Panc1 (cell line): Measurements from ENCODE around the gene CCT5. TPM values are rescaled to one million over a fixed set of nuclear protein-coding genes. Genes with fewer than 3 reads are reported as not detected.

ENCODE experiments used
- ATAC-seq: fragments of 200-7000 bp; cut with Tn5 transposase; 2 replicates; pipeline ENCODE4 v1.9.1; 2020; ENCODE audit warnings: mild to moderate bottlenecking, moderate library complexity
- BruUV-seq: library from RNA; stranded (reverse); fragments of 400-500 nt; replicated peaks from 2 replicates; lab custom pipeline; 2021; lab: Mats Ljungman, UMichigan
- CTCF ChIA-PET: fragments of 300-600 bp; sonication (Branson Sonifier 250); formaldehyde crosslinking; loops from one replicate; lab custom pipeline; 2022; ENCODE audit warnings: antibody characterized with exemption; lab: Charles Lee
- POLR2A ChIA-PET: fragments of 300-600 bp; sonication (Branson Sonifier 250); formaldehyde crosslinking; loops from one replicate; lab custom pipeline; 2022; ENCODE audit warnings: antibody characterized with exemption; lab: Charles Lee
- DNase-seq: peaks from one replicate; pipeline ENCODE4 v3.0.0-alpha.2; 2010; ENCODE audit warnings: low read depth, low spot score
- H3K27ac ChIP-seq: 2 replicates; pipeline ENCODE4 v1.5.1; 2011; ENCODE audit warnings: mild to moderate bottlenecking, low read length, inconsistent platforms
- H3K27me3 ChIP-seq: fragments of 200-500 bp; sonication (Bioruptor generic); 2 replicates; pipeline ENCODE4 v1.6.0; 2014; ENCODE audit warnings: low read length, inconsistent platforms; ENCODE audit not compliant: control insufficient read depth, insufficient read depth
- H3K36me3 ChIP-seq: fragments of 200-500 bp; sonication (Bioruptor generic); 2 replicates; pipeline ENCODE4 v1.5.1; 2014; ENCODE audit warnings: inconsistent platforms, mild to moderate bottlenecking, low read length, moderate library complexity; ENCODE audit not compliant: control insufficient read depth, insufficient read depth
- H3K4me1 ChIP-seq: 2 replicates; pipeline ENCODE4 v1.5.1; 2011; ENCODE audit warnings: inconsistent platforms, mild to moderate bottlenecking, low read length, moderate library complexity; ENCODE audit not compliant: control insufficient read depth, insufficient read depth
- H3K4me3 ChIP-seq, 2 experiments: 2 replicates each; pipeline ENCODE4 v1.5.1; 2011 to 2012; ENCODE audit warnings: low read depth in 2 of 2, low read length in 2 of 2, mild to moderate bottlenecking in 2 of 2, inconsistent platforms in 1 of 2, moderate library complexity in 1 of 2
- H3K9me3 ChIP-seq: fragments of 200-500 bp; sonication (Bioruptor generic); 2 replicates; pipeline ENCODE4 v1.5.1; 2014; ENCODE audit warnings: low read depth, mild to moderate bottlenecking, inconsistent platforms, low read length, moderate library complexity; ENCODE audit not compliant: control insufficient read depth, insufficient read depth
- CTCF ChIP-seq: fragments of 450-650 bp; IDR thresholded peaks from 2 replicates; pipeline ENCODE4 v1.5.1; 2017; ENCODE audit warnings: mild to moderate bottlenecking
- POLR2AphosphoS5 ChIP-seq: IDR thresholded peaks from 2 replicates; pipeline ENCODE4 v1.6.1; 2012; ENCODE audit warnings: mild to moderate bottlenecking, low read depth, low read length, moderate library complexity
- REST ChIP-seq, 2 experiments: IDR thresholded peaks; 2 replicates each; pipeline ENCODE4 v1.6.1; 2011 to 2012; ENCODE audit warnings: low read depth in 2 of 2, control low read depth in 1 of 2, low read length in 1 of 2, mild to moderate bottlenecking in 1 of 2, moderate library complexity in 1 of 2; ENCODE audit not compliant: insufficient read depth in 1 of 2
- SIN3A ChIP-seq: IDR thresholded peaks from 2 replicates; pipeline ENCODE4 v1.6.1; 2012; ENCODE audit warnings: low read depth, mild to moderate bottlenecking, low read length, moderate library complexity, borderline replicate concordance; ENCODE audit not compliant: insufficient read depth
- TCF7L2 ChIP-seq: IDR thresholded peaks from 2 replicates; pipeline ENCODE4 v1.6.1; 2011; ENCODE audit warnings: mild to moderate bottlenecking, low read depth, low read length, inconsistent platforms
- in situ Hi-C: cut with HindIII; loops from 2 replicates; pipeline ENCODE4 v1.10.0; 2016; ENCODE audit warnings: low sequenced_read_pairs, low pct_unique_long_range_greater_than_20kb
- intact Hi-C: fragments of 100-400 bp; cut with micrococcal nuclease; formaldehyde crosslinking; loops from one replicate; pipeline ENCODE4 v1.10.0; 2022; ENCODE audit not compliant: unreplicated experiment
- total RNA-seq: library from RNA; stranded (reverse); gene quantifications from one replicate; pipeline ENCODE4 v1.2.1, GENCODE V29; 2021; ENCODE audit not compliant: unreplicated experiment

CCT5 gene
- total RNA-seq, 1 experiment from 2014 or later, result 476 TPM

GRCh38 chr5:10233011-10233410 is 17.1 kb upstream of the CCT5 start:
- H3K4me3 ChIP-seq, result no peak overlapping the region
- H3K9me3 ChIP-seq, result no peaks in the 10 kb centered on the region
- intact Hi-C loops, result no loop called here
- H3K27ac ChIP-seq, result no peak overlapping the region
- ChIA-PET POLR2A (interaction anchor here (0.8 kb wide), 1 partner anchor 15 kb away, joined by 3 read pairs; no protein-coding TSS in a partner anchor), CTCF (interaction anchor here (0.6 kb wide), 1 partner anchor 26 kb away, joined by 3 read pairs; no protein-coding TSS in a partner anchor)
- DNase-seq, result no peak
- H3K27me3 ChIP-seq, result no peaks in the 10 kb centered on the region
- ATAC-seq, result no peak
- no TSS peak for BruUV-seq
- TF ChIP-seq POLR2AphosphoS5, result no peak
- TF ChIP-seq TCF7L2, result no peak
- TF ChIP-seq SIN3A, result no peak
- no peak for TF ChIP-seq REST (IDR thresholded peaks at IDR 0.05; ENCODE audit: insufficient read depth in 1 of 2, low read depth in 2 of 2, low read length in 1 of 2)
- TF ChIP-seq CTCF, result no peak
- peaks cover 4% of the 10 kb centered on the region; the same call in 1 of the 2 replicates for H3K4me1 ChIP-seq
- in situ Hi-C loops, result no loop called here
- no peaks in the 10 kb centered on the region for H3K36me3 ChIP-seq

GRCh38 chr5:10233505-10233904 is 16.6 kb upstream of the CCT5 start:
- in situ Hi-C loops, result no loop called here
- intact Hi-C loops, result no loop called here
- Histone ChIP-seq H3K27ac (no peak overlapping the region; the same call in 1 of the 2 replicates), H3K4me1 (peaks cover 4% of the 10 kb centered on the region; the same call in 1 of the 2 replicates), H3K27me3 (no peaks in the 10 kb centered on the region), H3K9me3 (no peaks in the 10 kb centered on the region), H3K4me3 (no peak overlapping the region), H3K36me3 (no peaks in the 10 kb centered on the region)
- ChIA-PET CTCF (interaction anchor here (0.6 kb wide), 1 partner anchor 26 kb away, joined by 3 read pairs; no protein-coding TSS in a partner anchor), POLR2A (interaction anchor here (0.8 kb wide), 1 partner anchor 15 kb away, joined by 3 read pairs; no protein-coding TSS in a partner anchor)
- TF ChIP-seq CTCF, result peak; percentile 63
- no peak for TF ChIP-seq POLR2AphosphoS5
- DNase-seq (peak; percentile 27), ATAC-seq (peak; percentile 73; the same call in 1 of the 2 replicates)
- no TSS peak for BruUV-seq
